SW 1271 (cell line): ENCODE results near the gene FAM217B.

Experiments
- DNase-seq, 2 experiments: peaks; one replicate each; lab custom pipeline; 2025; lab: John Stamatoyannopoulos, UW

Gene FAM217B

GRCh38 chr20:59977086-59977485, 36.9 kb downstream of the FAM217B start:
- no peak for DNase-seq

DNA sequence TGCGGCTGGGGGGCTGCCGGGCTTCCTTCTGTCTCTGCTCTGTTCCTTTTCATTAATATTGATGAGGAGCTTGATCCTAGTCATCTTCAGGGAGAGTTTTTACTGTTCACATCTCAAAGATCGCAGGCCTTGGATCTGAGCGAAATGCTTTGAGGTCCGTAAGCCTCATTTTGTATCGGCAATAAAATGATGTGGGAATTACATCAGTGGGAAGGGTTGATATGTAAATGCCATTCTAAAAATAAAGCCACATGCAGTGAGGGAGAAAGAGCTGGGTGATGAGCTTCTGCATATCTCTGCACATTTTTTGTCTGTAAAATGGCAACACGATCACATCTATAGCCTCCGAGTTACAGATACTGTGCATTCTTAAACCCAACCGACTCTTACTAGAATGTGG, 42.9 kb downstream of the FAM217B start:
- DNase-seq = no peak

GRCh38 chr20:59984541-59984940, 44.4 kb downstream of the FAM217B start:
- DNase-seq = no peak

GRCh38 chr20:59985164-59985563, 45.0 kb downstream of the FAM217B start:
- no peak for DNase-seq

GRCh38 chr20:59985864-59986263, 45.7 kb downstream of the FAM217B start:
- no peak for DNase-seq

DNA sequence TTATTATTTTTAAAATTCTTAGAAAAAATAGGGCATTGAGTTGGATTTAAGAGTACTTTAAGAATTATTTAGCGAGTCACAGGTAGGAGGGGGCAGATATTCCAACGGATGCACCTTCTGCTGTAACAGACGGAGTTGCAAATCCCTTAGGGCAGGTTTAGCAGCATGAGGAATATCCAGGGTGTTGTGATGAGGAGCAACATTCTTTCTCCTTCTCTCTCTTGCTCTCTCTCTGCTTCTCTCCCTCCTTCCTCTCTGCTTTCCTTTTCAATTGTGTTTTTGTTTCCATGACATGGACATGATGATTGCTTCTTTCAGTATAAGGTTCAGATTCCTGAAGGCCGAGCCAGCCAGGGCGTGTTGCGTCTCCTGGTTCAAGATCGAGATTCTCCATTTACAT, 46.9 kb downstream of the FAM217B start:
- DNase-seq = no peak

- peak in 1 of 2 experiments; percentile 8 for DNase-seq
Measured at GRCh38 chr20:59988141-59988540, 48.0 kb downstream of the FAM217B start.

DNA sequence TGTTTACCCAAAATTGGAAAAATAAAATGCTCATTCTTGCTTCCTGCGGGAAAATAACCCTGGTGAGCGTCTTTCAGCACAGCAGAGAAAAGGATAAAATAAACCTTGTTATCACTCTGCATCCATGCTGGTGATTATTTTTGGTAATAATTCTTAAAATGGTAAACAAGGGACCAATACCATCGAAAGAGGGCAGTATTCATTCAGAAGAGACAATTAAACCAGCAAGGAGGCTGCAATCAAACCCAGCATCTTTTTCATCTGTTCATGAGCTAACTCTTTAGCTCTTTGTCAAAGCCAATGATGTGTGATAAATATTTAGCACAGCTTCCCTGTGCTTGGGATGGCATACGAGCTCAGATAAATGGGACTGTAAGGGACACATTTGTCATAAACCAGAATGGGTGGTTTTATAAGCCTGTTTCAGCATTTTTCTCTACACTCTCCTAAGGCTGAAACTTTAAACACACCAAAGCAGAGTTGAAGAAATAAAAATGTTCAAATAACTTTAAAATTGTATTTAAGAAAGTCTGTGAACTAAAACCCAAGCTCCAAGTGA, 52.4 kb downstream of the FAM217B start:
- DNase-seq = peak in 1 of 2 experiments; percentile 50

DNA sequence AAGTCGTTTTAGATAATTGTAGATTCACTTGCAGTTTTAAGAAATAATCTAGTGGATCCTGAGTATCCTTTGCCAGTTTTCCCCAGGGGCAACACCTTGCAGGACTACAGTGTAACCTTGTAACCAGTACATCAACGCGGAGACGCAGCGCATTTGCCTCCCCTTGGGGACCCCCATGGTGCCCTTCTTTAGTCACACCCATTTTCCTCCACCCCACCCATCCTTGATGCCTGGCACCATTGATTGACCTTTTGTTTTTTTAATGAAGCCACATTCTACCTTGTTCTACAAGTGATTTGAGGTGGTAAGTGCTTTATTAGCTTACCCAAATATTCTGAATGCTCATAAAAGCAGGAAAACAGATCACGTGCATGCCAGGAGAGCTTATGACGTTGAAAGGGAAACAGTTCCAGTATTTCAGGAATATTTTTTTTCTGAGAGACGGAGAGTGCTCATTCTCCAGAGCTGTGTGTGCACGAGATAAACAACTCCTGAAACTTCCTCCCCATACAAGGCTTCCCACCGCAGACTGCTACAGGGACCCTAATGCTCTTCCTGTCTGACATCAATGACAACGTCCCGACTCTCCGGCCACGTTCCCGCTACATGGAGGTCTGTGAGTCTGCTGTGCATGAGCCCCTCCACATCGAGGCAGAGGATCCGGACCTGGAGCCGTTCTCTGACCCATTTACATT, 53.7 kb downstream of the FAM217B start:
- no peak for DNase-seq

- DNase-seq = no peak
Measured at GRCh38 chr20:59994697-59995122, 54.5 kb downstream of the FAM217B start.

DNA sequence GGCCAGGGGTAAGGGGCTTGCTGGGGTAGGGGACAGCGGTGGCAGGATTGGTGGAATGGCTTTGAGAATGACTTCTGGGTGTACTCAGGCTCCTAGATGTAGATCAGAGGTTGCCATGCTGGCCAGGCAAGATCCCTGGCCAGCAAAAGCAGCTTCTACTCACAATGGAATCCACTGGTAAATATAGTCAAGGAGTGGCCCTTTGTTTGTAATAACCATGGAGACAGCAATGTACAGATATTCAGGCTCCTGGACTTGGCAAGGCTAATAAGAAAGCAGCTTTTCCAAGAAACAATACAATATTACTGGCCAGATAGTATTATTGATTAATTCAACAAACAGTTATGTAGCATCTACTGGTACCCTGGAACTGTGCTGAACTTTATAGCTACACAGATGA, 55.9 kb downstream of the FAM217B start:
- DNase-seq = no peak

DNA sequence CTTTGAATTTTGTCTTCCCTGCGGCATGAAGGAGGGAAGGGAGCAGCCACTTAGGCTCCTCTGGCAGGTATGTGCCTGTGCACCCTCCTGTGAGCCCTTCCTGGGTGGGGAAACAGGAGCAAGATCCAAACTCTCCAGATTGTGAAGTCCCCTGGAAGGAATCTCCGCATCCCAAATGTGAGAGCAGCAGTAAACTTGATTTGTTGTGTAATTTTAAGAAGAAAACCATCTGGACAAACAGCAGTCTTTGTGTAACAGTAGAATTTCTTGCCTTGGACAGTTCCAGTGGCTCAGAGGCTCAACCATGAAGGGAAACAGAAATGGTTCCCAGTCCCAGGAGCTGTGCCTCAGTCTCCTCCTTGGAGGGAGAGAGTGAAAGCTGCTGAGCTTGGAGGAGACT, 57.7 kb downstream of the FAM217B start:
- DNase-seq = no peak
